HCT116 (cell line): ENCODE data around the gene MAGOH. TPM values are rescaled to one million over a fixed set of nuclear protein-coding genes. Genes with fewer than 3 reads are reported as not detected.
A peak's percentile ranks its signal among the peaks of the same experiment; 100 is the strongest.

Experiments
- ATAC-seq: fragments of 200-7000 bp; cut with Tn5 transposase; 2 replicates; pipeline ENCODE4 v1.9.1; 2020; ENCODE audit warnings: mild to moderate bottlenecking, moderate library complexity
- BruUV-seq: library from RNA; stranded (reverse); fragments of 400-500 nt; replicated peaks from 2 replicates; lab custom pipeline; 2021; lab: Mats Ljungman, UMichigan
- CTCF ChIA-PET: fragments of 300-600 bp; sonication (Branson Sonifier 250); formaldehyde crosslinking; loops from one replicate; lab custom pipeline; 2021; ENCODE audit warnings: antibody characterized with exemption; lab: Charles Lee
- POLR2A ChIA-PET: fragments of 300-600, 350-600 bp; sonication (Branson Sonifier 250); formaldehyde crosslinking; loops from one replicate; lab custom pipeline; 2021; ENCODE audit warnings: antibody characterized with exemption; lab: Charles Lee
- RAD21 ChIA-PET, 2 experiments: fragments of 300-600 bp; sonication (Branson Sonifier 250); formaldehyde crosslinking; loops; one replicate each; lab custom pipeline; 2023; ENCODE audit warnings: low total read pairs in 2 of 2; ENCODE audit not compliant: uncharacterized antibody in 2 of 2, unreplicated experiment in 2 of 2, low non-redundant PET in 1 of 2; lab: Charles Lee
- DNase-seq: peaks from one replicate; pipeline ENCODE4 v3.0.0-alpha.2; 2010; ENCODE audit warnings: low read depth, low spot score
- H2AFZ ChIP-seq: fragments of 200-600 bp; shearing (Covaris generic), sonication (generic); 2 replicates; pipeline ENCODE4 v1.6.1; 2017; ENCODE audit warnings: low read depth, mixed run types, mixed read lengths, antibody characterized with exemption, low read length; ENCODE audit not compliant: poor library complexity, severe bottlenecking
- H3K27ac ChIP-seq: 2 replicates; pipeline ENCODE4 v1.5.1; 2012; ENCODE audit warnings: low read depth, low read length
- H3K27me3 ChIP-seq: fragments of 200-600 bp; sonication (generic); 2 replicates; pipeline ENCODE4 v1.6.1; 2016; ENCODE audit warnings: mixed run types, low read length, mixed read lengths; ENCODE audit not compliant: insufficient read depth
- H3K36me3 ChIP-seq, 2 experiments: fragments of 200-500 bp in 1 of 2; fragments of 200-600 bp in 1 of 2; sonication (Bioruptor generic) in 1 of 2; sonication (generic) in 1 of 2; 2 replicates each; pipeline versions ENCODE4 v1.5.1 to v1.6.1; 2014 to 2016; ENCODE audit warnings: low read length in 2 of 2, inconsistent platforms in 1 of 2, mixed read lengths in 1 of 2, mixed run types in 1 of 2; ENCODE audit not compliant: insufficient read depth in 2 of 2, control insufficient read depth in 1 of 2
- H3K4me1 ChIP-seq, 2 experiments: fragments of 200-600 bp in 1 of 2; sonication (generic) in 1 of 2; 2 replicates each; pipeline versions ENCODE4 v1.5.1 to v1.6.1; 2012 to 2017; ENCODE audit warnings: low read length in 2 of 2, inconsistent platforms in 1 of 2, mild to moderate bottlenecking in 1 of 2, mixed read lengths in 1 of 2, mixed run types in 1 of 2, moderate library complexity in 1 of 2; ENCODE audit not compliant: insufficient read depth in 2 of 2, control insufficient read depth in 1 of 2
- H3K4me2 ChIP-seq: fragments of 200-600 bp; sonication (generic); 2 replicates; pipeline ENCODE4 v1.6.1; 2017; ENCODE audit warnings: mixed run types, low read length, mixed read lengths
- H3K4me3 ChIP-seq, 2 experiments: fragments of 200-600 bp in 1 of 2; sonication (generic) in 1 of 2; replicated peaks in 1 of 2; 2 replicates each; pipeline ENCODE4 v1.5.1; 2011 to 2016; ENCODE audit warnings: low read length in 2 of 2, control low read depth in 1 of 2, low read depth in 1 of 2, mild to moderate bottlenecking in 1 of 2, mixed read lengths in 1 of 2, mixed run types in 1 of 2
- H3K79me2 ChIP-seq: fragments of 200-600 bp; sonication (generic); 2 replicates; pipeline ENCODE4 v1.6.1; 2017; ENCODE audit warnings: mild to moderate bottlenecking, mixed run types, low read length, moderate library complexity, mixed read lengths; ENCODE audit not compliant: insufficient read depth
- H3K9ac ChIP-seq: fragments of 200-600 bp; sonication (generic); 2 replicates; pipeline ENCODE4 v1.6.1; 2016; ENCODE audit warnings: low read length, mixed read lengths
- H3K9me2 ChIP-seq: fragments of 200-600 bp; sonication (generic), shearing (Covaris generic); 2 replicates; pipeline ENCODE4 v1.6.1; 2017; ENCODE audit warnings: mixed run types, mild to moderate bottlenecking, moderate library complexity; ENCODE audit not compliant: insufficient read depth
- H3K9me3 ChIP-seq, 2 experiments: fragments of 200-500 bp in 1 of 2; fragments of 200-600 bp in 1 of 2; sonication (Bioruptor generic) in 1 of 2; sonication (generic) in 1 of 2; 2 replicates each; pipeline ENCODE4 v1.6.1; 2014 to 2017; ENCODE audit warnings: low read length in 2 of 2, mixed read lengths in 2 of 2, inconsistent platforms in 1 of 2, low read depth in 1 of 2, mild to moderate bottlenecking in 1 of 2, mixed run types in 1 of 2, moderate library complexity in 1 of 2; ENCODE audit not compliant: control insufficient read depth in 1 of 2, insufficient read depth in 1 of 2
- H4K20me1 ChIP-seq: fragments of 200-600 bp; sonication (generic), shearing (Covaris generic); 2 replicates; pipeline ENCODE4 v1.6.1; 2017; ENCODE audit warnings: mixed run types, mild to moderate bottlenecking, moderate library complexity; ENCODE audit not compliant: insufficient read depth
- CEBPB ChIP-seq: IDR thresholded peaks from 2 replicates; pipeline ENCODE4 v1.6.1; 2012; ENCODE audit warnings: low read depth
- ELF1 ChIP-seq: IDR thresholded peaks from 2 replicates; pipeline ENCODE4 v1.6.1; 2012; ENCODE audit warnings: low read depth, borderline replicate concordance
- EZH2phosphoT487 ChIP-seq: fragments of 200-600 bp; IDR thresholded peaks from 2 replicates; pipeline ENCODE4 v1.6.1; 2018; ENCODE audit warnings: antibody characterized with exemption, borderline replicate concordance
- JUND ChIP-seq: IDR thresholded peaks from 2 replicates; pipeline ENCODE4 v1.6.1; 2012
- MAX ChIP-seq: IDR thresholded peaks from 2 replicates; pipeline ENCODE4 v1.6.1; 2012
- POLR2AphosphoS5 ChIP-seq: IDR thresholded peaks from 2 replicates; pipeline ENCODE4 v1.6.1; 2011; ENCODE audit warnings: mild to moderate bottlenecking, low read depth, low read length, moderate library complexity
- SRF ChIP-seq: IDR thresholded peaks from 2 replicates; pipeline ENCODE4 v1.6.1; 2012; ENCODE audit warnings: low read depth
- TCF7L2 ChIP-seq: IDR thresholded peaks from 2 replicates; pipeline ENCODE4 v1.7.0; 2011; ENCODE audit warnings: borderline replicate concordance, inconsistent platforms; ENCODE audit not compliant: insufficient read depth, insufficient read length; ENCODE audit errors: extremely low read depth
- YY1 ChIP-seq: IDR thresholded peaks from 2 replicates; pipeline ENCODE4 v1.6.1; 2011; ENCODE audit warnings: low read length, low read depth, moderate library complexity, mild to moderate bottlenecking; ENCODE audit not compliant: insufficient replicate concordance; ENCODE audit errors: extremely low read depth
- ZFX ChIP-seq: fragments of 450-650 bp; IDR thresholded peaks from 2 replicates; pipeline ENCODE4 v1.6.1; 2017
- intact Hi-C: fragments of 100-400 bp; cut with micrococcal nuclease; formaldehyde crosslinking; loops from 2 replicates; pipeline ENCODE4 v1.10.0; 2022
- total RNA-seq: library from RNA; stranded (reverse); gene quantifications from one replicate; pipeline ENCODE4 v1.2.1, GENCODE V29; 2021; ENCODE audit not compliant: unreplicated experiment

Gene MAGOH
- total RNA-seq, 1 experiment from 2014 or later: 63.7 TPM

GRCh38 chr1:53198241-53198651, 40.1 kb downstream of the MAGOH start:
- no peak for TF ChIP-seq TCF7L2
- TF ChIP-seq ELF1: no peak
- TF ChIP-seq CEBPB: no peak
- TF ChIP-seq ZFX: no peak
- TF ChIP-seq MAX: no peak
- no peak for TF ChIP-seq EZH2phosphoT487
- TF ChIP-seq JUND: no peak
- TF ChIP-seq SRF: no peak
- no peak for TF ChIP-seq YY1
- no peak for TF ChIP-seq POLR2AphosphoS5
- Histone ChIP-seq H3K9ac (peak overlapping the region; percentile 91; the same call in 1 of the 2 replicates), H3K9me2 (no peaks in the 10 kb centered on the region), H3K4me2 (peak overlapping the region; percentile 93), H3K4me3 (peak overlapping the region; percentile 66 to 83), H2AFZ (no peak overlapping the region), H3K36me3 (peaks cover 6 to 11% of the 10 kb centered on the region in 2 experiments; a peak in 3 of 4 replicates), H3K27me3 (no peaks in the 10 kb centered on the region), H3K9me3 (no peaks in the 10 kb centered on the region), H3K79me2 (peaks cover 18% of the 10 kb centered on the region), H4K20me1 (no peaks in the 10 kb centered on the region), H3K4me1 (peaks cover 10 to 24% of the 10 kb centered on the region in 2 experiments), H3K27ac (no peak overlapping the region)
- DNase-seq (no peak), ATAC-seq (no peak)
- RAD21 ChIA-PET: no interaction called here
- intact Hi-C loops: no loop called here
- CTCF ChIA-PET: interaction anchor here (0.5 kb wide), 1 partner anchor 34 kb away, joined by 3 read pairs; no protein-coding TSS in a partner anchor
- POLR2A ChIA-PET: no interaction called here
- BruUV-seq: no TSS peak
